GM18861 (cell line): ENCODE measurements around the gene WDFY4.

Source experiments
- ATAC-seq: cut with Tn5 transposase; IDR thresholded peaks from one replicate; pipeline ENCODE4 v1.9.1; 2021; ENCODE audit not compliant: unreplicated experiment

WDFY4 gene

GRCh38 chr10:48935577-48935976, 250.9 kb downstream of the WDFY4 start:
- no peak for ATAC-seq

DNA sequence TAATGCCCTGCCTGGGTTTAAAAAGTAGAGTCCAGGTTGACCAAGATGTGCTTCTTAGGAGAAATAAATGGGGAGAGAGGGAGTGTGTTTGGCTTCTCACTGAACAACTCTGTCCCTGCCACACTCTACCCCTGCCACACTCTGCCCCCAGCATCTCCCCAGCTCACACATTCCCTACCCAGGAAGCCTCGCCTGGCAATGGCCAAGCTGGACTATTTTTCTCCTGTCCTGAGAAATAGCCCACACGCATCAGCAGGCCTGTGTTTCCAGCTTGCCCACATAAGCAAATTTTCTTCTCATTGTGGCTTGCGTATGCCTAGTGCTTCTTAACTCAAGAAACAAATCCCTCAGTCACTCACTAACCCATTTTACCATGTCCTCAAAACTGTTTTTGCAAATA, 253.1 kb downstream of the WDFY4 start:
- no peak for ATAC-seq

- no peak for ATAC-seq
Observed at GRCh38 chr10:48938281-48938680, 253.6 kb downstream of the WDFY4 start.

DNA sequence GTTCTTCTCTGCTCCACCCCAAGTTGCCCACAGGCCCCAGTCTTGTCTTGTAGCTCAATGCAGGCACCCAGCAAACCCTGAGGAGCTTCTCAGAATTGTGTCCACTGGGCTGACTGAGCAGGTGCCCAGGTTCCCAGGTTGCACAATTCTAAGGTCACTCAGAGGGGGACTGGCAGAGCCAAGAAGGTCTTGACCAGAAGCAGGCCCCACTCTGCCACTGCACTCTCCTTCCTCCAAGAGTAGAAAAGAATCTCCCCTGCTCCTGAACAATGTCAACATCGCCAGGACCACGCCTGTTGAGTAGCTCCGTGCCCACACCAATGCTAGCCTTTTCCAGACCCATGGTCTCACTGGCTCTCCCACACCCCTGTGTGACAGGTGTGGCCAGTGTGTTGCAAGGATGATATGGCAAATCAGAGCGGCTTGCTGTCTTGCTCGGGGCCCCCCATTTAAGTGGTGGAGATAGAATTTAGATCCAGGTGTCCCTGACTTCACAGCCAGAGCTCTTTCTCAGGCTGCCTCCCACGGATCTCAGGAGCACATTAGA, 254.4 kb downstream of the WDFY4 start:
- no peak for ATAC-seq

GRCh38 chr10:48939790-48940325, 255.2 kb downstream of the WDFY4 start, which contains the start of gene LRRC18:
LRRC18 (minus strand) TSS chr10:48939840; CDS start chr10:48914155, 25,685 bp downstream.
- no peak for ATAC-seq

DNA sequence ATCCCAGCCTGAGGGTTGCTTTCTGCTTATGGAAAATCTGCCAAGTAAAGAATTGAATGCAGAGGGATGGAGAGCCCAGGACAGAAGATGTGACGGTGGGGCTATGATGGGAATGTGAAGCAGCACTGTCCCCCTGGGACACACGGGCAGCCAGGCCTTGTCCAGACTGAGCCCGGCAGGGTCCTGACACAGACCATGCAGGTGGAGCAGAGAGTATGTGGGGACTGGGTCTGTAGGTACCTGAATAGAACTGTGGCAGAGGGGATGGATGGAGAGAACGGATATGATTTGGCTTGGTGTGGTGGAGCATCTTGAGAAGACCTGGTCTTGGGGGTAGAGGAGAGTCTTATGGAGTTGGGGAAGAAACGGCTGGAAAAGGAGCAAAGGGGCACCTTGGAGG, 255.7 kb downstream of the WDFY4 start:
- ATAC-seq, result no peak

- no peak for ATAC-seq
Observed at GRCh38 chr10:48940958-48941357, 256.3 kb downstream of the WDFY4 start.

DNA sequence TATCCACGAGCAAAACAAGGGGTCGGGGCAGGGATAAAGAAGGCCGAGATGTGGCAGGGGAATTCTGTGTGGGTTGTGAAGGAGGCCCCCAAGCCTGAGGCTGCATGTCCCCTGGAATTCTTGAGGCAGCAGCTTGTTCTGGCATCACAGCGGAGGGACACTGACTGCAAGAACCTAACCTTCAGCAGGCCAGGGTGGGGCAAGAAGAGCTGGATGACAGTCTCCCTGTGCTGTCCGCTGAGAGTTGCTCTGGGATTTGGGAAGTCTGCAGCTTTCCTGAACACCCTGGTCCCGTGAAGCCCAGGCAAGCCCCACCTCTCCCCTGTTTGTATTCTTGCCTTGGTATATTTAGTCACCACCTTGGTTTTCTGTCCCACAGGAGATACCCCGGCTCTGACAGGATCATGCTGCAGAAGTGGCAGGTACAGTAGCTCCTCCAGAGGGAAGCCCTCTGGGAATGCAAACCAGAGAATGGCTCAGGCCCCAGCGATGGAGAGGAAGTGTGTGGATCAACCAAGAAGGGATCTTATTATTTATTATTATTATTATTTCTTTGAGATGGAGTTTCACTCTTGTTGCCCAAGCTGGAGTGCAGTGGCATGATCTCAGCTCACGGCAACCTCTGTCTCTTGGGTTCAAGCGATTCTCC, 256.9 kb downstream of the WDFY4 start:
- ATAC-seq, result no peak

- no peak for ATAC-seq
Observed at GRCh38 chr10:48943096-48943495, 258.4 kb downstream of the WDFY4 start.

- no peak for ATAC-seq
Observed at GRCh38 chr10:48944171-48944570, 259.5 kb downstream of the WDFY4 start.

DNA sequence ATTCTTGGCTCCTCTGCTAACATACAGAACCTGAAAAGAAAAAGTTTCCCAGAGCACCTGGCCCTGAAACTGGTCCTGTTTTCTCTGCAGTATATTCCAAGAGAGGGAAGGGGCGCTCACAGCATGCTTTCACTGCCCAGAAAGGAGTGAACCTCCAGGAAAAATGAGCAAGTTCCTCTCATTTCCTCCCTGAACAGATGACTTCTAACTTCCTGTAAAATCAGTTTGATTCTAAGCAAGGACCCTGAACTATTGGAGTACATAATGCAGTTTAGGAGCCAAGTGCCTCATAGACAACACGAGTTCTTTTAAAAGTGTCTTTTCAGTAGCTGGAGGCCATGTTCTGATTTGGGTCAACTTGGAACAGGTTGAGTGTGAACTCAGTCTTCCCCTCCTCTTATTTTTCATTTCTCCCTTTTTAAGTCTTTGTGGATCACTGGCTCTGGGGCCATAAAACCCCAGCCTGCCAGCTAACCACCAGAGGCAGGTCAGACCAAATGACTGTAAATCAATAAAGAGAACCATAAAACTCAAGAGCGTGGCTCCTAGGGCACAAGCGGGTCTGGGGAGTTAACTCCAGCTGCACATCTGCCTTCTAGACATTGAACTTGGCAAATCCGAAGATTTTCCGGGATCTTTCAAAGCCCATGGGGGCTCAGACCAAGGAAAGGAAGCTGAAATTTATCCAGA, 260.9 kb downstream of the WDFY4 start:
- no peak for ATAC-seq

- no peak for ATAC-seq
Observed at GRCh38 chr10:48946332-48946731, 261.7 kb downstream of the WDFY4 start.

DNA sequence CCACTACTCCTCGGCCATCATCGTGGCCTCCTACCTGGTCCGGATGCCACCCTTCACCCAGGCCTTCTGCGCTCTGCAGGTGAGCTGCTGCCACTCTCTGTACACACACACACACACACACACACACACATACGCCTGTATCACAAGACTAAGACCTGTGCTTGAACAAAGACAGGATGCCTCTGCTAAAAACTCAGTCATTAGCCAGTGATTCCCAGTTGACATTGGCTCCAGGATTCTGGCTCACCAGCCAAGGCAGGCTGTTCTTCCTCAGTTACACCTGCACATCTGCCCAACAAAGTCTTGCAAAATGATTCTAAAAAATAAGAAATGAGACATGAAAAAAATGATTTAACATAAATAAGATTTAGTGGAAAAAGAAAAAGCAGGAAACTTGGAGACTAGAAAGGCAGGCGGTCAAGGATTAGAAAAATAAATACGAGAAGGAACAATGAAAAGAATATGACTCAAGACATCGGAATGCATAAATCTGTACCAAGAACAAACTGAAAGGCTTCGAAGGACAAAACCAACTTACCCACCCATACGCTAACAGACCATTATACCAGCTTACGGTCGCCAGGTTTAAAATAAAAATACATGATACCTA, 262.3 kb downstream of the WDFY4 start:
- no peak for ATAC-seq

DNA sequence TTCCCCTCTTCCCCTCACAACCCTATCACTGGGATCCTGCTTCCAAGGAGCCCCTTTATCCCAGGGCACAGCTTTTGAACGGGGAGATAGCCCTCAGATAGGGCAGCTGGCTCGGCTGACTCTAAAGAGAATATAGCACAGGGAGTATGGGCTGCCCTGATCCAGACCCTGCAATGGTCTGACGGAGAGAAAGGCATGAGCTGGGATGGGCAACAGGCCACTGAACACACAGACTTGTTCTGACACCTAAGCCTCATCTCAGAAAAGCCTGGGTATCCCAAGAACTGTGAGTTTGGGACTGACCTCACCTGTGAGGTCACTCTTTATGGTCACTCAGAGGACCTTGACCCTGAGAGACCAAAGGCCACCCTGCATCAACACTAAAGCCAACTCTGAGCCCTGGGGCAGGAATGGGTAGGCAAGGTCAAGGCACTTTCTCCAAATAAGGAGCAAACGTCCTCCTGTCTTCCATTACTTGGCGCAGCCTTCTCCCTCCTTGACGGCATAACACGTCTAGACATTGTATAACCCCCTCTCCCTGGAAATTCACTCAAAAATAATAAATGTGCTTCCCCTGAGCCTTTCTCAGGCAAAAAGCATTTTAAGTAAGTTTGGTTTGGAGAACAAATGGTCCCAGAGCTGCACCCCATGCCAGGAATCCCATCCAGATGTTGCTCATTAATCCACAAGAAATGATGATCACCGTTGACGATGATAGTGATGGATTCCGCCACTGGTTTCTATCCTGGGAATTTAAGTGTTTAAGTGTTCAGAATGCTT, 263.2 kb downstream of the WDFY4 start:
- ATAC-seq, result no peak

- ATAC-seq, result no peak
Observed at GRCh38 chr10:48948470-48949037, 263.9 kb downstream of the WDFY4 start.

GRCh38 chr10:48951707-48952106, 267.0 kb downstream of the WDFY4 start:
- ATAC-seq, result no peak

DNA sequence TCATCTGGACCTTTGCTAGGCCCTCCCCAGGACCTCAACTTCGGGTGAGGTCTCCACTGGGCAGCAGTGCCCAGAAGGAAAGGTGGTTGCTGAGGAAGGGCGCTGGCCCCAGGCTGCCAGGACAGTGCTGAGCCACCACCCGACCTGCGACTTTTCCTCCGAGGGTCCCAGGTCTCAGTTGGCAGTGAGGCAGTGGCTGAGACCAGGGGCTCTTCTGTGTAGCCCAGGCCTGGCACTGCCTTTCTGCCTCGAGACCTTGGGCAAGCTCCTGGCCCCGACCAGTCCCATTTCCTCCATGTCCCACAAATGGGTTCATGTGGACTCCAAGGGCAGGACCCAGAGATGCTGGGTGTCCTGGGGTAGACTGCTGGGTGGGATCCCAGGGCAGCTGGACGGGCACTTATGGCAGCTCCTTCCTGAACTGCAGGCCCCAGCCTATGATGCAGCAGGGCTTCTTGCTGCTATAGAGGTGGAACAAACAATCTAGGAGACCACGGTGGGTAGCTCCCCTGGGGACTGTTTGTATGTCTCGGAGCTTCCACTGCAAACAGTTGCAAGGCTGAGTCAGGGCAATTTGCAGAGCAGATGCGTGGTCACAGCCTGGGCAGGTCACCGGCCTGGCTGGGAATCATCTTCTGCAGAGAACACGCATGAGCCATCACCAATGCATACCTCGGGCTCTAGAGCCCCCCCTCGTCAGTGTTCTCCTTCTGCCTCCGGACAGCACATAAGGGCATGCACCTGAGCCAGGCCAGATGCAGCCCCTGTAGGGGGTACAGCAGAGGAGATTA, 272.9 kb downstream of the WDFY4 start:
- ATAC-seq, result no peak

DNA sequence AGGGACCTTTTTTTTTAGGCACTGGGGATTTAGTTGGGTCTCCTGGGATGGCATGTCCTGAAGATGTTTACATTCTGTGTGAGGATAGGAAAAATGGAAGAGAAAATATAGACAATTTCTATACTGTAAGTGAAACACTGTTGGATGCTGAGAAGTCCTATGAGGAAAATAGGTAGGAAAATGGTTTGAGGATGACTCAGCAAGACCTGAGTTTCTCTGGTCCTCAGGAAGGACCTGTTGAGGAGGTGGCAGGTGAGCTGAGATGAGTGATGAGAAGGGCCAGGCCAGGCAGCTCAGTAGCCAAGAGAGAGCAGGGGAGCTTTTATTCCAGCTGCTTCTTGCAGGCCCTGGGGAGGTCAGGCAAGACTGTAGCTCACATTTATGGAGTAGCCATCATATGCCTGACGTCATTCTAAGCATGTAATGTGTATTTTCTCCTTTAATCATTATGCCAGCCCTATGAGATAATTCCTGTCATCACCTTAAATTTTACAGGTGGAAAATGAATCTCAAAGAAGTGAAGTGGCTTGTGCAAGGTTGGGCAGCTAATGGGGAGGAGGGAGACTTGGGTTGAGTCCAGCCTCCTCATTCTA, 274.0 kb downstream of the WDFY4 start:
- no peak for ATAC-seq

GRCh38 chr10:48964038-48964437, 279.4 kb downstream of the WDFY4 start:
- no peak for ATAC-seq
